Inflammatory macrophage (primary cell): ENCODE data around the gene BOD1L1.
"Not testable (repeated sequence)": the region's sequence is repeated elsewhere in the genome, so short reads cannot be mapped to it uniquely, and the experiment has no call there.

Experiments used
- DNase-seq, 2 donors: peaks; one replicate each; pipeline ENCODE4 v3.0.0-alpha.2; 2020 to 2022

Gene BOD1L1

DNA sequence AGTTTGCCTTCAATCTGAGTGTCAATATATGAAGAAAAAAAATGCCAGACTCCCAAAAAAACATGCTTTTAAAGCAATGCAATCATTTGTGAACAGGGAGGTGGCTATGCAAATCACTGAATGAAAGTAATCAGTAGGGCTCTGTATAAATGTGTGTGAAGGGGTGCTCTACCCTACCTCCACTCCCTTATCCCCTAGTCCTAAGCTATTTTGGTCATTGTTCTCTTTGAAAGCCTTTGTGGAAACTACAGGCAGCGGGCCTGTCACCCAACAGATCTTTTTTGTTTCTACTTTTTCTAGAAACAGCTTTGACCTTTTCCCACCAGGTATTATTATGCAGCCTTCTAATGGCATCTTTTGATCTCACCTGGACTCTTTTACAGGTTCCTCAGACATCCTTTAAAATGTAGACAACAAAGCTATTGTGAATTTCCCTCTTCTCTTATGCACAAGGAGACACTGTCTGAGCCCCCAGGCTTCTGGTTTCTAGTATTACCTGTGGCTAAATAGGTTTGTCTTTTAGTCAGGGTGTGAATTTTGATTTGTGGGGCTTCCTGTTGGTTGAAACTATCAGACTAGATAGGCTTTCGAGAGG is 9.2 kb downstream of the BOD1L1 start:
- no peak for DNase-seq

DNA sequence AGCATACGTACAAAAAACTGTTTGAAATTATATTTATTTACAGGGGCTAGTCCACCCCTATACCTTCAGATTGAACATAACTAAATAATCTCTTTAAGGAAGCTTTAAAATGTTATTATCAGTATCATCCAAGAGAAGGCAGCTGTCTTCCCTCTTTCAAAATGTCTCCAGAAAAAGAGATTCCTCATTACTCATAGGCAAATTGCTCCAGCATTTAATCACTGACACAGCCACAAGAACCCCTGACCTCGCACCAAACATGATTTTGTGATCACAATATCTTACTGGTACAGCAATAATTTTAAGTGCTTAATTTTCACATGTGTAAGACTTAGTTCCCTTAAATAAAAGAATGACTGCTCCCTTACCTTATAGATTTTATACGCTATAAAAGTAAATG is 9.7 kb downstream of the BOD1L1 start:
- DNase-seq, result no peak

DNA sequence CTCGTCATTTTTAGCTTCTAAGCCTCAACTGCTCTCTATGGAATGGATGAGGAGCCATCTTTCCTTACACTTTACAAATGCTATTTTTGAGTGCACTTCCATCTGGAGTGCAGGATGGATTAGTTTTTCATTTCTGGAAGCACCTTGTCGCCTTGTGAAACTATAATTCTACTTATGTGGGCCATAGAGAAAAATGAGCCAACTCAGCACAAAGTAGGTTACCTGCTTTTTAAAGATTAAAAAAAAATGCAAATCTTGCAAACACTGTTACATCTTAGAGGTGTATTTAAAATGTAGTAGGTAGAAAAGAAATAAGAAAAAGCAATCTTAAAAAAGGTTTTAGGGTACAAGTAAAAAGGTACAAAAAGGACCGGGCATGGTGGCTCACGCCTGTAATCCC is 10.9 kb downstream of the BOD1L1 start:
- no peak for DNase-seq

DNA sequence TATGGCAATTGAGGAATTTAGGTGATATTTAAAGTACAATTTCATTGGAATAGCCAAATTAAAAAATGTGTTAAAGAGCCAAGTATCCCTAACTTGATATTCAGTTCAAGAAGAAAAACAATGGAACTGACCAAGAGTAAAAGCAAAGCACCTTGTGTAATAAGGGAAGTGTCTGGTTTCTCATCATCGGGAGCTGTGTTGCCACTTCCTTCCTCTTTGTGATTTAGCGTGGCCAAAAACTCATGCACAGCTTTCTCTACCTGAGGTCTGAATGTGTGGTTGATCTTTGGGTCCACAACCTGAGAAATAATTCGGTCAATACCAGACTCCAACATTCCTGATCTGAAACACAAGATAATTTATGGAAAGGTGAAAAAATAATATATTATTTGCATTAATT is 12.4 kb downstream of the BOD1L1 start:
- DNase-seq, result peak; percentile 61 to 72

DNA sequence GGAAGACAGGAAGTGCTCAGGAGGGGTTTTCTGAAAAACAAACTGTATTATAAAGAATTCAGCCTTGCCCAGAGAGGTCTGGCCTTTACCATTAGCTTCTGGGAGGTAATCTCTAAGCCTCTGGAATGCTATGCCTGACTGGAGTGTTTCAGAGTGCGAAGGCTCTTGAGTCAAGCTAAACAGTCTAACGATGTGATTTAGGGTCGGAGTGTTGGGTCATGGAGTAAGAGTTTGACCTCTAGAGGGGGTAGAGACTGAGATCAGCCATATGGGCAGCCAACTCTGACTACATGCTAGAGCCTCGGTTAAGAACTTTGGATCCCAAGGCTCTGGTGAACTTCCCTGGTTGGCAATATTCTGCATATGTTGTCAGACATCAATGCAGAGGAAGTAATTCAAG is 15.0 kb downstream of the BOD1L1 start:
- no peak for DNase-seq

DNA sequence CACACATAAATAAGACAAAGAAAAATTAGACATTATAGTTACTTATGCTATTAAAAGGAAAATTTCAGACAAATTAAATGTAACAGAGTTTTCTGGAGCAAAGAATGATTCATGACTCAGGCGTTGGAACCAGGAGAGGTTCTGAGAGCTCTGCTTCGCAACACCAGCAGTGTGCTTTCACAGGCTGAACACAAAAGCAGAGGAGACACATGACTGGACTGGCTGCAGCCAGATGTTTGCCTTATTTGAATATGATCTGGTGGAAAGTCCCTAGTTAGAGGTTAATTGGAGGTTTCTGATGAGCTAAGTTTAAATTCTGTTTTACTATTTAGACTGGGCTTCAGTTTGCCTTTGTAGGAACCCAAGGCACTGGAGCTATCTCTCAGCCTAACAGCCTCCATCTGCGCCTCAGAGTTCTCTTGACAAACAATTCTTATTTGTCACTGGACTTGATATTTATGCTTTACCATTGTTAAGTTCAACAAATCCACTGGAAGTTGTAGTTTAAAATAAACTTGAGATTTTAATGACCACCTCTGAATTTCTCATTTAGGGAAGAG is 16.2 kb downstream of the BOD1L1 start:
- DNase-seq, result no peak

DNA sequence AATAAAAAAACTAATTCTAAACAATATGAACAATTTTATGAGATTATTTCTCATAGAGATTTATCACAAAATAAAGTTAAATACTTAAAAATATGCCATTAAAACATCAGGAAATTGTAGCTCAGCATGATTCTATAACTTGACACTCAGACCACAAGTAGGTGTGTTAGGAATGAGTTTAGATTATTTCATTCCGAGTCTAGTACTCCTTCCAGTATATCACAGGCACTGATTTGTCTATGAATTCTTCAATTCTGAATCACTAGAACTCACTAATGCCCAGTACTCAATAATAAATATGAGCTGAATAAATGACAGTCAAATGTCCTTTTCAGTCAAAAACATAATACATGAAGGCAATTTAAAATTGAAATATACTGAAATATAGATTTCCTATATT is 22.2 kb downstream of the BOD1L1 start:
- no peak for DNase-seq

DNA sequence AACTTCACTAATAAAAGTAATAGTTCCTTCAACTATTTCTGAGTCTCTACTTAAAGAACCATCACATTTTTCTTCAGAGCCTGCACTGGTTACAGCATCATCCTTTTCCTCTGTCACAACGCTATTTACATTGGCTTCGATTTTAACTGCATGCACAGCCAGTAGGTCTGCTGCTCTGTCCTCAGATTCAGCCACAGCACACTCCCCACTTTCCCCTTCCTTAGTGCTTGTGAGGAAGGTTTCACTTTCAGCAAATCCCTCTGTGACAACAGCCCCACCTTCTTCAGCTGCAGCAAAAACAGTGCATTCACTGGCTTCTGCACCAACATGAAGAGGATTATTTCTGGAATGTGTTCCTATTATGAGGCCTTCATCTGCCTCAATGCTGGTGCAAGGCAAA is 25.7 kb downstream of the BOD1L1 start:
- no peak for DNase-seq

DNA sequence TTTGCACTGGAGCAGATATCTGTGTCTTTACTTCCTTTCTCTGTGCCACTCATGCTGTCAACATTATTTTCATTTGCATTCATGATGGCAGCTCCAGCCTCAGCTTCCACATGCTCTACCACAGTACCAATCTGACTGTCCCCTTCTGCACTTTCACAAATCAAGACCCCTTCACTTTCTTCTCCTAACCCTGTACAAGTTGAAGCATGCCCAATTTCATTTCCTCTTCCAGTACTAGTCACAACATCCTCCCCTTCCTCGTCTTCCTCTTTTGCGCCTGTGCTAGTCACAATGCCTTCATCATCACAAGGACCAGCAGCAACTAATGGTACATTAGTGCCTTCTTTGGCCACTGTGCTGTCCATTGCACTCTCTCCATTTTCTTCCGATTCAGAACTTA is 26.5 kb downstream of the BOD1L1 start:
- peak; percentile 54 to 70 for DNase-seq

DNA sequence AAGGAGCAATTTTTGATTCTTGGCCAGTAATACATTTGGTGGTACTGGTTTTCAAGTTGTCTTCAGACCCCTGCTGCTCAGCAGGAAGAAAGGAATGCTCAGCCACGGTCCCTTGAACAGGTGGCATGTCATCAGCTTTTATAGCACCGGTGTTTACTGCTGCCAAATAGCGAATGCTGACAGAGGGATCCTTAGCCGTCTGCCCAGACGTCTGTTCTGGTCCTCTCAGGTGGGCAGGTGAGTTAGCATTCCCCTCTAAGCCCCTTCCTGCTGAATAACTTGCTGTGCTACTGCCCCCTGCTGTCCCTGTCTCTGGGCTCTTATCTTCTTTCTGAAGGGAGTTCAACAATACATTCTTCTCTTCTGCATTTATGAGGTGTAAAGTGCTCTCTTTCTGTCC is 28.4 kb downstream of the BOD1L1 start:
- no peak for DNase-seq

DNA sequence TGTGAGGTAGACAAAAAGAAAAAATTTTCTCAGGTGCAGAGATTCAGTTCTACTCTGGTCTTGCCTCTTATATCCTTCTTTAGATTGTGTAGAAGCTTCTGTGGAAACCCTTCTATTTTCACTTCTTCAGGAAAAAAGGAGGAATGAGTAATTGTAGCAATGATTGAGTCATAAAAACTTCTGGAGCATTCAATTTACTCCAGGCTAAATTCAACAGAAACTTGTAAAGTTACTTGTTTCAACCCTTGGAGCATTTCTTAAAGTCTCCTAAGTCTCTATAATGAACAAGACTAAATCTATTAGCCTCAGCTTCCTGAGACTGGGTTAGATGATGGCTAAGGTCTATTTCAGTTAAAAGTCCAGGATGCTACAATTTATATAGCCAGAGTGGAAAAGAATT is 29.9 kb downstream of the BOD1L1 start:
- DNase-seq, result no peak

DNA sequence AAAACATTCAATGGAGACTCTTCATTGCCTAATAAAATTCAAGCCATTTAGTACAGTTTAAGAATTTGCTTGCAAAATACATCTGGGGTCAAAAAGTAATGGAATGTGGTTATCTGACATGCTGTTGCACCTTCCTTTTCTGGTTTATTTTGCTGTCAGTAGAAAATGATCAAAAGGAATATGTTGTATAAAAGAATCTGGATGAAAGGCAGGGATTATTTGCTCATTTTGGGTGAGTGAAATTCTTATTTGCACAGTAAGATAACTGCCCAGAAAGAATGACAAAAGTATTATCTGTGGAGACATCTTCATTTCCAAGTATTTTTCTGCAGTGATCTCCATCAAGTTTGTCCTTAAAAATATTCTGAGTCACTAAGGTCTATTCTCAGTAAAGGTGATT is 30.4 kb downstream of the BOD1L1 start:
- no peak for DNase-seq

DNA sequence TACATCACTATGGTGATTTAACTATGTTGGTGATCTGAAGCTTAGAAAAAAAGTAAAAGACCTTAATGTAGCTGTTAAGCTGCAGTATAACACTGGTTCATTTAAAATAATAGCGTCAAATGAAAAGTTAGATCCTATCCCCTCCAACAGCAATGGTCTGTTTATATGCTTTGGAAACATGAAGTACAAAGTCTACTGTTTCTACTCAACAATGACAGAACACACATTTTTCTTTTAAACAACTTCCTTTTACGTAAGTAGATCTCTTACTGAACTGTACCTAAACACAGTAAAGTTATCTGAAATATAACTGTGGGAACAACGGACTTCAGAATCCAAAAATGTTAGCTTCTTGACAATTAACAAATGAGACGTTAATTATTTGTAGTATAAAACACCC is 35.3 kb downstream of the BOD1L1 start:
- no peak for DNase-seq

DNA sequence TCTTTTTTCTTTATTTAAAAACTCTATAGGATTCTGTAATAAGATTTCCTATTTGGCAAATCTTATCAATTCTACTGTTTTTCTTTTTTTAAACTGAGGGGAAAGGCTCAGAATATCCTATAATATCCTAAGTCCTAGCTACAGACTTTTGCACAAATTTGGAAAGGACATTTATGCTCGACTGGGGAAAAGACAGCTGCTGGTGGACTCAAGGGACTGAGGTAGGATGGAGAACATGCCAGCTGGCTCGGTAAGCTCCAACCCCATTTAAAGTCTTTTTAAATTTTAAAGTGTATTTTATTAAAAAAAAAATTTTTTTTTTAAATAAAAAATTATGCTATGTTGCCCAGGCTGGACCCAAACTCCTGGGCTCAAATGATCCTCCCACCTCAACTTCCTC is 36.8 kb downstream of the BOD1L1 start:
- no peak for DNase-seq

DNA sequence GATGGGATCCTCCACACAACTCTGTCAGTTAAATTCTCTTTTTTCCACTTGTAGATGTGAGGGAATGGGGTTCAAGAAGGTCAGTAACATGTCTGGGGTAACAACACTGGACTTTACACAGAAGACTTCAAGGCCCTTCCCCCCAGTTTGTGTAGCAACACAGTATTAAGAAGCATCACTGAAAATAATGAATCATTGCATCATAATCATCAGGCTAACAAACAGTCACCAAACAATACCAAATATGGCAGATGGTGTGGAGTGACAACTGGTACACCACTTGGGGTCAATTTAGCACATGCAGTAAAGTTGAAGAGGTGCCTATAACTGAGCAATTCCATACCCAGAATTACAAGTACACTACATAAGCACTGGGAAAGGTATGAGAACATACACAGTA is 38.6 kb downstream of the BOD1L1 start:
- no peak for DNase-seq

DNA sequence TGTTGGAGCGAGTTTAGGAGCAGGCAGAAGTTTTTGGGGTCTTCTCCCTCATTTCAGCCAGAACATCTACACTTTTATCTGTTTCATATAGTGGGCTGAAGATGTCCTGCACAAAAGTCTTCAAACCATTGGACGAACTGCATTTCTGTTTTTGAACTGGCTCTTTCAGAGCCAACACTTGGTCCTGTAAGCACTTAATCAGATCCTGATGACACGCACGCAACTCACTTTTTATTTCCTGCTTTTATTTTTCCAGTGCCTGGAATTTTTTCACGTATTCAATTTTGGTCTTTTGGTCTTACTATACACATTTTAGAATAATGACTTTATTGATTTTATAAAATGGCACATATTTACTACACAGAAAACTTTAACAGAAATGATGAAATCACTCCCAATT is 43.0 kb downstream of the BOD1L1 start:
- no peak for DNase-seq

DNA sequence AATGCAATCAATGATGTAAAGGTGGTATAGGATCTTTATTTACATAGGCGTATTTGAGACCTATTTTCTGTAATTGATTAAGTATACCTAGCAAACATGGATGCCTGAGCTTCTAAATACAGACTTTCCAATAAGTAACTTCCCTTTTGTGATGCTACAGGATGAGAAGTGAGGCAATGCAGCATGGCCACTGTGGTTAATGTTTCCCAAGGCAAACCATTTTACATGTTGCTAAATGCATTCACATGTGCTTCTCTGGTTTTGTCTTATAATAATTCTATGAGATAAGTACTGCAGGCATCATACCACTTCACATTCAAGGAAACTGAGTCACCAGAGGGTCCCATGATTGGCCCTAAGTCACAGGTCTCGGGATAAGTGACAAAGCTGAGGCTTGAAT is 47.5 kb downstream of the BOD1L1 start:
- peak; percentile 68 to 85 for DNase-seq

DNA sequence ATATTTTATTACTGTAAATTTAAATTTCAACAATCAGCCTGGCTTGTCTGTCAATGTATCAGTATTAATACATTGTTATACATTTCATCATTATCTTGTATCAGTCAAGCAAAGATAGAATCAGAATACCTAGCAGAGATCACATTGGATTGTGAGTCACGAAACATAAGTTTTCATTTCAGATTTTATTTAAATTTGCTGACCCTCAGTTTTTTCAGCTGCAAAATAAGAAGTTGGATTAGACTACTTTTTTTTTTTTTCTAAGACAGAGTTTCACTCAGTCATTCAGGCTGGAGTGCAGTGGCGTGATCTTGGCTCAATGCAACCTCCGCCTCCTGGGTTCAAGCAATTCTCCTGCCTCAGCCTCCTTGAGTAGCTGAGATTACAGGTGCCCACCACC is 49.9 kb downstream of the BOD1L1 start:
- no peak for DNase-seq

DNA sequence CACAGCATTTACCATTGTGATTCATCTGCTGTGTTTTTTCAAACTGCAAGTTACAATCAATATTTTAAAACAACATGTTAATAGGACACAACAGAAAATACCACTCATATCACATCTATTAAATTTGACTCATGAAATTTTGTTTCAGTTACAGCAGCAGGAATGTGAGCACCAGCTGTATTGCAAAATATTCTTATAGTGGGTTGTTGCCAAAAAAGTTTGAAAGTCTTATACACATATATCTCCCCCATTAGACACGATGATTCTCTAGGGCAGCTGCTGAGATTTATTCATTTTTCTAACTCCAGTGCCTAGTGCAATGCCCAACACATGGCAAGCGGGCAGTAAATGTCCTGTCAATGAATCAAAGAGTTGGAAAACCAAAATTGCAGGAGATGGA is 56.6 kb downstream of the BOD1L1 start:
- no peak for DNase-seq

DNA sequence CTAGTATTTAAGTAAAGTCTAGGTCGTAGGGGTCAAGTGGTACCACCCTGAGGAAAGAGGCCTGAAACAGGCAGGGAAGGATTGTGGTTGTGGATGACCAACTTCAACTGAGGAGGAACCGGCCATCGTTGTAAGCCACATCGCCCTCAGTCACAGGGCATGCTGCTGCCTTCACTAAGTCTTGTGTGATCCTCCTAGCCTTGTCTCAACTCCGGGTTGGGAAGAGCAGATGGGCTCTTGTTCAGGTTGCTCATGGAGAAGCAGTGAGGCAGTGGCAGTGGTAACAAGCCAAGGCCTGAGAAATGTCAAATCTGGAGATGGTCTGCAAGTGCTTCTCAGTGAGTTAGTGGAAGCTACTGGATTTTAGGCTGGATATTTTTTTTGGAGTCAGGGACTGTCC is 60.4 kb downstream of the BOD1L1 start:
- no peak for DNase-seq

DNA sequence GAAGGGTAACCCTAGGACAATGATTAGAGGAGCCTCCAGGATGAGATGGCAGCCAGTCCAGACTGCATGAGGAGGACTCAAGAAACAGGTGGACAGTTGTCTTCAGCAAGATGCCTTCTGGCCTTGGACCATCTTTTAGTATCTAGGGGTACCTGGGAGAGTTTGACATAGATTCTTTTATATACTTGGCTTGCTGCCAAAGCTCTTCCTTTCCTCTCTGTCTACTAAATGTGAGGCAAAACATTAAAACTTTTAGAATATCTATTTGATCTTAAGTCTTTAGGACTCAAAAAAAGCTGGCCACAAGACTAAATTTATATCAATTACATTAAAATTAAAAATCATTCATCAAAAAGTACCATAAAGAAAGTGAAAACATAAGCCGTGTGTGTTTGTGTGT is 64.6 kb downstream of the BOD1L1 start:
- DNase-seq, result no peak

DNA sequence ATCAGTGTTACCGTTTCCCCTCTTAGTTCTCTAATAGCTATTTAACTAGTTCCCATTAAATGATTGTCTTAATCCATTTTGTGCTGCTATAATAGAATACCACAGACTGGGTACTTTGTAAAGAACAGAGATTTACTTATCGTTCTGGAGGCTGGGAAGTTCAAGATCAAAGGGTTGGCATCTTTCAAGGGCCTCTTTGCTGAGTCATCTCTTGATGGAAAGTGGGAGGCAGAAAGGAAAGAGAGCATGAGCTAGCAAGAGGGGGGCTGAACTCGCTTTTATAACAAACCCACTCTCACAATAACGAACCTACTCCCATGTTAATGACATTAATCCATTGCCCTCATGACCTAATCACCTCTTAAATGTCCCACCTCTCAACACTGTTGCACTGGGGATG is 65.9 kb downstream of the BOD1L1 start:
- DNase-seq, result no peak

DNA sequence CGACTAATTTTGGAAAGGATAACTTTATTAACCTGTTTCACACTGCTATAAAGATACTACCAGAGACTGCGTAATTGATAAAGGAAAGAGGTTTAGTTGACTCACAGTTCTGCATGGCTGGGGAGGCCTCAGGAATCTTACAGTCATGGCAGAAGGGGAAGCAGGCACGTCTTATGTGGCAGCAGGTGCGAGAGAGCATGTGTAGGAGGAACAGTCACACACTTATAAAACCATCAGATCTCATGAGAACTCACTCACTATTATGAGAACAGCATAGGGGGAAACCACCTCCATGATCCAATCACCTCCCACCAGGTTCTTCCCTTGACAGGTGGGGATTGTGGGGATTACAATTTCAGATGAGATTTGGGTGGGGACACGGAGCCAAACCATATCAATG is 67.4 kb downstream of the BOD1L1 start:
- DNase-seq, result not testable (repeated sequence)

DNA sequence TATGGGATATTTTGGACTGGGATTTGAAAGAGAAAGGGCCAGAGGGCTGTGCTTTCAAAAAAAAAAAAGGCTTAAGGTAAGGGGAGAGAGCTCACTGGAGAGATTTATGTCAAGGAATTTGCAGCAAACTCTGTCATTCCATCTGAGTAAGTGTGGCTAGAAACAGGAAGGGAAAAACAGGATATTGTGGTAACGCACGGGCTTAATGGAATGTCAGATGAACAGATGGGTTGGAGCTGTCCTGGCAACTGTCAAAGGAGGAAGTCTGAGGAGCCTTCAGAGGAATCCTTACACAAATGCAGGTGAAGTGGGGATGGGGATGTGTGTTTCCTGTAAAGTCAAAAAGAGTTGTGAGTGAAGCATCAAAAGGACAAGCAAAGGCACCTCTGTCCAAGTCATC is 68.1 kb downstream of the BOD1L1 start:
- no peak for DNase-seq

DNA sequence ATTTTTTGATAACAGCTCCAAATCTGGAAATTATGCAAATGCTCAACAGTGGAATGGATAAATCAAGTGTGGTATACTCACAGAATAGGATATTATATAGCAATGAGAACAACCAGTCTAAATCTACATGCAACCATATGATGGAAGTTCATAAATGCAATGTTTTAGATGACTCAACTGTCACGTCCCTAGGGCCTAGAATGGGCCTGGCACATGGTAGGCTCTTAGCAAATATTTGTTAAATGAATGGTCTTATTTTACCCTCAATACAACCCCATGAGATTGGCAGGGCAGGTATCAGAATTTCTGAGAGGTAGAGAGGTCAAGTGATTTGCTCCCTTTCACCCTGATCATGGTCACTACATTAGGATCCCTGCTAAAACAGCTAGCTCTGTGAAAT is 68.6 kb downstream of the BOD1L1 start:
- no peak for DNase-seq
